Smooth muscle cell (in vitro differentiated cells): ENCODE measurements around the gene TRAF3IP3. TPM values are rescaled to one million over a fixed set of nuclear protein-coding genes. Genes with fewer than 3 reads are reported as not detected.
A peak's percentile ranks its signal among the peaks of the same experiment; 100 is the strongest.

ENCODE experiments used
- DNase-seq: peaks from one replicate; lab custom pipeline; 2025; ENCODE audit not compliant: unreplicated experiment; lab: John Stamatoyannopoulos, UW
- H2AFZ ChIP-seq: fragments of 200-600 bp; sonication (generic); 2 replicates; pipeline ENCODE4 v1.6.0; 2016; ENCODE audit warnings: antibody characterized with exemption, low read depth, mild to moderate bottlenecking
- H3F3A ChIP-seq: fragments of 200-600 bp; sonication (generic); 2 replicates; pipeline ENCODE4 v1.6.0; 2017; ENCODE audit warnings: antibody characterized with exemption, low read depth
- H3K27ac ChIP-seq: fragments of 200-600 bp; sonication (generic); 2 replicates; pipeline ENCODE4 v1.5.1; 2016; ENCODE audit warnings: low read depth, mild to moderate bottlenecking
- H3K27me3 ChIP-seq: fragments of 200-600 bp; sonication (generic); 2 replicates; pipeline ENCODE4 v1.6.1; 2016; ENCODE audit warnings: low read depth, mild to moderate bottlenecking
- H3K36me3 ChIP-seq: fragments of 200-600 bp; sonication (generic); 2 replicates; pipeline ENCODE4 v1.5.1; 2016; ENCODE audit warnings: low read depth
- H3K4me1 ChIP-seq: fragments of 200-600 bp; sonication (generic); 2 replicates; pipeline ENCODE4 v1.5.1; 2016; ENCODE audit warnings: low read depth
- H3K4me2 ChIP-seq: fragments of 200-600 bp; sonication (generic); 2 replicates; pipeline ENCODE4 v1.6.0; 2016; ENCODE audit warnings: mild to moderate bottlenecking
- H3K4me3 ChIP-seq: fragments of 200-600 bp; sonication (generic); 2 replicates; pipeline ENCODE4 v1.5.1; 2016; ENCODE audit warnings: mild to moderate bottlenecking
- H3K79me2 ChIP-seq: fragments of 200-600 bp; sonication (generic); 2 replicates; pipeline ENCODE4 v1.6.0; 2016; ENCODE audit warnings: low read depth, mild to moderate bottlenecking
- H3K9ac ChIP-seq: fragments of 200-600 bp; sonication (generic); 2 replicates; pipeline ENCODE4 v1.6.0; 2016; ENCODE audit warnings: low read depth
- H3K9me3 ChIP-seq: fragments of 200-600 bp; sonication (generic); replicated peaks from 2 replicates; pipeline ENCODE4 v1.5.1; 2016; ENCODE audit warnings: low read depth
- H4K20me1 ChIP-seq: fragments of 200-600 bp; sonication (generic); 2 replicates; pipeline ENCODE4 v1.6.0; 2016; ENCODE audit warnings: low read depth
- WGBS: methylation state at CpG from one replicate; pipeline ENCODE4 v1.1.7; 2016; ENCODE audit warnings: low lambda C conversion rate; 5-methylcytosine and 5-hydroxymethylcytosine counted together
- polyA plus RNA-seq: library from polyadenylated mRNA; unstranded; fragments of >200 nt; fragmentation: Nextera tagmentation; extraction: Ambion mirVana; gene quantifications from 2 replicates; pipeline ENCODE4 v1.2.1, GENCODE V29; 2016
- total RNA-seq: library from RNA; depleted of rRNA; stranded (reverse); fragments of >200 nt; gene quantifications from 2 replicates; pipeline ENCODE4 v1.2.3, GENCODE V29; 2014
- TF ChIP-seq, protein P1 (sequence below): fragments of 200-600 bp; sonication (generic); IDR thresholded peaks from 2 replicates; pipeline ENCODE4 v1.5.1; 2017; ENCODE audit warnings: borderline replicate concordance, mild to moderate bottlenecking, antibody characterized with exemption; ENCODE audit not compliant: insufficient read depth, poor library complexity, severe bottlenecking

Gene TRAF3IP3
- total and polyA plus RNA-seq, 2 experiments from 2014 or later: 0.04 TPM; not detected in 1

DNA sequence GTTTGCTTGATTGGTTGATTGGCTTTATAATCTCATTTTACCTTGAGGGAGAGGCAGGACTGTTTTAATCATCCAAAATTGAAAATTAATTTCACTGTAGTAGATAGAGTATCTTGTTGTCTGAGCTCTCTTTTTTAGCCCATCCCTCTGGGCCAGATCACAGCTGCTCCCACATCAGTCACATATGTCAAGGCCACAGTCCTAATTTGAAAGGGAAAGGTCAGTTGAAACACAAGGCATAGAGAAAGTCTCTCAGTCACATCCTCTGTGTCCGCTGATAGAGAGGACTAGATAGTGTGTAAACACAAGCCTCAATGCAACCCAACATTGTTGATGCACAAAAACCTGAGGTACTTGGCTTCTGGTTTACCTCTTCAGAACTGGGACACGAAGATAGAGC, 21.7 kb downstream of the TRAF3IP3 start:
- WGBS: 95% methylated on average over 2 of the region's 2 CpGs

DNA sequence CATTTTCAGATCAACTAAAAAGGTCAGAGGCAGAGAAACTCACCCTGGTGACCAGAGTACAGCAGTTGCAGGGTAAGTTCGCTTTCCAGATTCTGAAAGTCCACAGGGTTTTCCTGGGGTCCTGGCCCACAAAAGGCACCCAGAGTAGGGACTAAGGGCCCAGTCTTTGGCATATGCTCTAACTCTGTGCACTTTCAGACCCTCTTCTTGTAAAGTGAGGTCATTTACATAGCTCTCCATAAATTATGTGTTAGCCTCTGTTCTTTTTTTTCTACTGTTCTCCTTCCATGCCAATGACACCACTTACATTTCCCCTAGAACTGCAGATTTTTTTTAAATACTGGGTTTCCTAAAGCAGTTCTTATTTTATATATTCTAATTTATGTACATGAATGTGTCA, 22.2 kb downstream of the TRAF3IP3 start:
- H3K27me3 ChIP-seq: no peaks in the 10 kb centered on the region
- H3K27ac ChIP-seq: no peak overlapping the region
- 100% methylated on average over 1 of the region's 1 CpG for WGBS
- H2AFZ ChIP-seq: no peak overlapping the region
- DNase-seq: no peak
- H3K4me3 ChIP-seq: no peak overlapping the region
- H3K9me3 ChIP-seq: no peaks in the 10 kb centered on the region
- H3K4me2 ChIP-seq: no peak overlapping the region
- no peaks in the 10 kb centered on the region for H3K36me3 ChIP-seq
- no peaks in the 10 kb centered on the region for H3F3A ChIP-seq
- H4K20me1 ChIP-seq: no peaks in the 10 kb centered on the region
- no peak overlapping the region for H3K9ac ChIP-seq
- no peaks in the 10 kb centered on the region for H3K4me1 ChIP-seq
- TF ChIP-seq, protein P1, sequence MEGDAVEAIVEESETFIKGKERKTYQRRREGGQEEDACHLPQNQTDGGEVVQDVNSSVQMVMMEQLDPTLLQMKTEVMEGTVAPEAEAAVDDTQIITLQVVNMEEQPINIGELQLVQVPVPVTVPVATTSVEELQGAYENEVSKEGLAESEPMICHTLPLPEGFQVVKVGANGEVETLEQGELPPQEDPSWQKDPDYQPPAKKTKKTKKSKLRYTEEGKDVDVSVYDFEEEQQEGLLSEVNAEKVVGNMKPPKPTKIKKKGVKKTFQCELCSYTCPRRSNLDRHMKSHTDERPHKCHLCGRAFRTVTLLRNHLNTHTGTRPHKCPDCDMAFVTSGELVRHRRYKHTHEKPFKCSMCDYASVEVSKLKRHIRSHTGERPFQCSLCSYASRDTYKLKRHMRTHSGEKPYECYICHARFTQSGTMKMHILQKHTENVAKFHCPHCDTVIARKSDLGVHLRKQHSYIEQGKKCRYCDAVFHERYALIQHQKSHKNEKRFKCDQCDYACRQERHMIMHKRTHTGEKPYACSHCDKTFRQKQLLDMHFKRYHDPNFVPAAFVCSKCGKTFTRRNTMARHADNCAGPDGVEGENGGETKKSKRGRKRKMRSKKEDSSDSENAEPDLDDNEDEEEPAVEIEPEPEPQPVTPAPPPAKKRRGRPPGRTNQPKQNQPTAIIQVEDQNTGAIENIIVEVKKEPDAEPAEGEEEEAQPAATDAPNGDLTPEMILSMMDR: no peak
- H3K79me2 ChIP-seq: no peaks in the 10 kb centered on the region

More for the DNA sequence above, 21.7 kb downstream of the TRAF3IP3 start:
- TF ChIP-seq, protein P1: no peak
- Histone ChIP-seq H4K20me1 (no peaks in the 10 kb centered on the region), H3F3A (no peaks in the 10 kb centered on the region), H3K4me1 (no peaks in the 10 kb centered on the region), H3K27me3 (no peaks in the 10 kb centered on the region), H3K36me3 (no peaks in the 10 kb centered on the region), H3K9me3 (no peaks in the 10 kb centered on the region), H3K27ac (no peak overlapping the region), H3K4me2 (no peak overlapping the region), H3K4me3 (no peak overlapping the region), H3K79me2 (no peaks in the 10 kb centered on the region), H2AFZ (no peak overlapping the region), H3K9ac (no peak overlapping the region)
- DNase-seq: no peak

DNA sequence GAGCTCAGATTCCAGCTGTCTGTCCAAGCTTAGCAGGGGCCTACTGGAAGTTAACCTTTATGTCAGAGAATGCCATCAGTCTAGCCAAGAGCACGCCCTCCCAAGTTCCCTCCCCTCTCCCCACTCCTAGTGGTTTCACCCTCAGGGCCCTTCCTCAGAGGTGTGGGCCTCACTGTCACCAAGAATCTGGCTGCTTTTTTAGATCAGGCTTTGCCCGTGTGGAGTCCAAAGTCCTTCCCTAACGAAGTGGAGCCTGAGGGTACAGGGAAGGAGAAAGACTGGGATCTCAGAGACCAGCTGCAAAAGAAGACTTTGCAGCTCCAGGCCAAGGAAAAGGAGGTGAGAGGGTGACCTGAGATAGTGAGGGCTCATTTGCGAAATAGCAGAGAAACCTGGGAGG, 24.4 kb downstream of the TRAF3IP3 start:
- WGBS: 65% methylated on average over 4 of the region's 4 CpGs

DNA sequence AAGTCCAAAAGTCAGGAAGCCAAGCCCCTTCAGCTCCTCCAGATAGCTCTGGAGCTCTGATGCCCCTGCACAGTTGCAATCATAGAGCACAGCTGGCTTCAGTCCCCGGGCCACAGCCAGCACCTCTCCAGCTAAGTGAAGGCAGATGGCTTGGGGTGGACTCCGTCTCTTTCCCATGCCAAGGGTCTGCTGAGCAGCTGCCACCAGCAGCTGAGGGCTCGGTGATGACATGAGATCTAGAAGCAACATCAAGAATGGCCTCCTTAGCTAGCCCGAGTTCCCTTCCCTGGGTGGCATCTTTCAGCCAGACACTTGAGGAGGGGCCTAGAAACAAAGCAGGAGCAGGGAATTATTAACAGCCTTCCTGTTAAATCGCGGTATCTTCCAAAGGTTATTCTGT, 27.5 kb downstream of the TRAF3IP3 start:
- Histone ChIP-seq H3K27me3 (no peaks in the 10 kb centered on the region), H3K9ac (peak overlapping the region; percentile 86), H3K4me1 (peaks cover 6% of the 10 kb centered on the region), H3K79me2 (no peaks in the 10 kb centered on the region), H3F3A (peaks cover 6% of the 10 kb centered on the region), H3K27ac (no peak overlapping the region), H4K20me1 (no peaks in the 10 kb centered on the region), H3K4me3 (peak overlapping the region; percentile 87), H2AFZ (no peak overlapping the region), H3K9me3 (no peaks in the 10 kb centered on the region), H3K4me2 (peak overlapping the region; percentile 93), H3K36me3 (no peaks in the 10 kb centered on the region)
- TF ChIP-seq, protein P1: no peak
- DNase-seq: no peak
- WGBS: 80% methylated on average over 6 of the region's 6 CpGs

More for the DNA sequence above, 24.4 kb downstream of the TRAF3IP3 start:
- Histone ChIP-seq H3K9me3 (no peaks in the 10 kb centered on the region), H3K4me3 (no peak overlapping the region), H3K79me2 (no peaks in the 10 kb centered on the region), H3K9ac (no peak overlapping the region), H3K27ac (no peak overlapping the region), H3K36me3 (no peaks in the 10 kb centered on the region), H3K4me2 (no peak overlapping the region), H2AFZ (no peak overlapping the region), H3F3A (peaks cover 6% of the 10 kb centered on the region), H3K27me3 (no peaks in the 10 kb centered on the region), H4K20me1 (no peaks in the 10 kb centered on the region), H3K4me1 (peaks cover 6% of the 10 kb centered on the region)
- TF ChIP-seq, protein P1: no peak
- no peak for DNase-seq
